Left lung (tissue), 10 donors: Measurements from ENCODE around the gene COBL. TPM values are rescaled to one million over a fixed set of nuclear protein-coding genes. Genes with fewer than 3 reads are reported as not detected.

ENCODE experiments used
- ATAC-seq: fragments of 200-7000 bp; cut with Tn5 transposase; one replicate; pipeline ENCODE4 v1.9.1; 2020; ENCODE audit warnings: moderate library complexity
- DNase-seq, 4 donors: peaks; one replicate each; pipeline ENCODE4 v3.0.0-alpha.2; 2013 to 2020
- H3K27ac ChIP-seq, 2 donors: fragments of 200-600 bp; sonication (generic) in 1 of 2; one replicate each; pipeline versions ENCODE4 v1.5.0 to v1.8.0; 2020 to 2021
- H3K27me3 ChIP-seq, 2 donors: fragments of 200-600 bp; sonication (generic) in 1 of 2; one replicate each; pipeline versions ENCODE4 v1.5.0 to v1.8.0; 2020 to 2021
- H3K36me3 ChIP-seq, 2 donors: fragments of 200-600 bp; sonication (generic) in 1 of 2; one replicate each; pipeline versions ENCODE4 v1.5.0 to v1.8.0; 2020 to 2021
- H3K4me1 ChIP-seq, 2 donors: fragments of 200-600 bp; one replicate each; pipeline ENCODE4 v1.8.0; 2021
- H3K4me3 ChIP-seq, 2 donors: fragments of 200-600 bp; sonication (generic) in 1 of 2; one replicate each; pipeline versions ENCODE4 v1.5.0 to v1.8.0; 2020 to 2021; ENCODE audit warnings: mild to moderate bottlenecking in 1 of 2
- H3K9me3 ChIP-seq, 2 donors: fragments of 200-600 bp; sonication (generic) in 1 of 2; one replicate each; pipeline versions ENCODE4 v1.5.0 to v1.8.0; 2020 to 2021
- CTCF ChIP-seq, 2 donors: fragments of 200-600 bp; sonication (generic) in 1 of 2; IDR thresholded peaks; one replicate each; pipeline versions ENCODE4 v1.5.0 to v1.8.0; 2021; ENCODE audit warnings: antibody characterized with exemption in 2 of 2
- intact Hi-C, 2 donors: fragments of 100-400 bp; cut with DNase I; formaldehyde crosslinking; loops; one replicate each; pipeline versions ENCODE4 v1.11.2 to v1.14.2; 2022
- polyA plus RNA-seq, 6 donors: library from polyadenylated mRNA; unstranded; fragments of 120-200 nt; gene quantifications; one replicate each; pipeline ENCODE4 v1.2.1, GENCODE V29; 2013; ENCODE audit not compliant: insufficient read length in 6 of 6
- total RNA-seq, 2 donors: library from RNA; stranded (reverse); fragmentation: NEBNext Ultra II Directional; extraction: Animal tissue kit (Norgen Biotek cat#: 25700); gene quantifications; one replicate each; pipeline ENCODE4 v1.2.1, GENCODE V29; 2021
- donor health status: DM: no; HTN: yes; CAD: no.
- donor health status: DM: no; HTN: no; CAD: no.

The COBL gene
- total and polyA plus RNA-seq, 8 donors: 3.6 to 36.1 (median 6.4) TPM

GRCh38 chr7:51040787-51041186 is 275.8 kb downstream of the COBL start:
- Histone ChIP-seq H3K9me3 (no peaks in the 10 kb centered on the region), H3K4me3 (no peak overlapping the region), H3K27me3 (no peaks in the 10 kb centered on the region), H3K27ac (no peak overlapping the region), H3K36me3 (no peaks in the 10 kb centered on the region), H3K4me1 (no peaks in the 10 kb centered on the region)
- no peak for ATAC-seq
- DNase-seq: no peak
- intact Hi-C loops: no loop called here
- TF ChIP-seq CTCF (IDR thresholded peaks at IDR 0.05): no peak

- no peak for ATAC-seq
- no peak overlapping the region for H3K27ac ChIP-seq
- no peak overlapping the region for H3K4me3 ChIP-seq
- H3K9me3 ChIP-seq: no peaks in the 10 kb centered on the region
- no peak for TF ChIP-seq CTCF (IDR thresholded peaks at IDR 0.05)
- no peaks in the 10 kb centered on the region for H3K27me3 ChIP-seq
- no peaks in the 10 kb centered on the region for H3K36me3 ChIP-seq
- DNase-seq: no peak
- peaks cover 0 to 3% of the 10 kb centered on the region in 2 donors for H3K4me1 ChIP-seq
- intact Hi-C loops: no loop called here
Measured at GRCh38 chr7:51038573-51038972, 278.0 kb downstream of the COBL start.

- Histone ChIP-seq H3K4me1 (peaks cover 0 to 3% of the 10 kb centered on the region in 2 donors), H3K27me3 (no peaks in the 10 kb centered on the region), H3K9me3 (no peaks in the 10 kb centered on the region), H3K4me3 (no peak overlapping the region), H3K27ac (no peak overlapping the region), H3K36me3 (no peaks in the 10 kb centered on the region)
- intact Hi-C loops: no loop called here
- TF ChIP-seq CTCF (IDR thresholded peaks at IDR 0.05): no peak
- peak in 1 of 4 donors; percentile 19 for DNase-seq
- no peak for ATAC-seq
Measured at GRCh38 chr7:51035716-51036115, 280.9 kb downstream of the COBL start.

GRCh38 chr7:51034521-51035264 is 281.9 kb downstream of the COBL start:
- no peak for TF ChIP-seq CTCF (IDR thresholded peaks at IDR 0.05)
- no peak overlapping the region for H3K4me3 ChIP-seq
- peaks cover 0 to 3% of the 10 kb centered on the region in 2 donors for H3K4me1 ChIP-seq
- ATAC-seq (peak; percentile 25), DNase-seq (no peak)
- no peak overlapping the region for H3K27ac ChIP-seq
- H3K27me3 ChIP-seq: no peaks in the 10 kb centered on the region
- intact Hi-C loops: no loop called here
- no peaks in the 10 kb centered on the region for H3K9me3 ChIP-seq
- no peaks in the 10 kb centered on the region for H3K36me3 ChIP-seq

- H3K4me3 ChIP-seq: no peak overlapping the region
- no peak overlapping the region for H3K27ac ChIP-seq
- TF ChIP-seq CTCF (IDR thresholded peaks at IDR 0.05): no peak
- no peak for DNase-seq
- peaks cover 0 to 3% of the 10 kb centered on the region in 2 donors for H3K4me1 ChIP-seq
- H3K9me3 ChIP-seq: no peaks in the 10 kb centered on the region
- no peaks in the 10 kb centered on the region for H3K27me3 ChIP-seq
- intact Hi-C loops: no loop called here
- no peak for ATAC-seq
- H3K36me3 ChIP-seq: peaks cover 0 to 4% of the 10 kb centered on the region in 2 donors
Measured at GRCh38 chr7:51033727-51034520, 282.7 kb downstream of the COBL start.
